Thymus (tissue), 11 donors: ENCODE measurements around the gene RPS8. TPM values are rescaled to one million over a fixed set of nuclear protein-coding genes. Genes with fewer than 3 reads are reported as not detected.

Experiments used
- DNase-seq, 9 donors: peaks; one replicate each; pipeline ENCODE4 v3.0.0-alpha.2; 2013; ENCODE audit warnings: low spot score in 9 of 9, low read depth in 6 of 9, missing footprints in 1 of 9
- H3K27ac ChIP-seq, 2 donors: one replicate each; pipeline ENCODE4 v1.5.1; 2013; ENCODE audit warnings: control low read depth in 1 of 2, low read depth in 1 of 2, low read length in 1 of 2, mild to moderate bottlenecking in 1 of 2, moderate library complexity in 1 of 2
- H3K27me3 ChIP-seq, 2 donors: one replicate each; pipeline ENCODE4 v1.5.1; 2013; ENCODE audit warnings: low read length in 1 of 2; ENCODE audit not compliant: control insufficient read depth in 2 of 2, insufficient read depth in 1 of 2
- H3K36me3 ChIP-seq, 2 donors: one replicate each; pipeline ENCODE4 v1.5.1; 2013; ENCODE audit warnings: low read length in 1 of 2, mild to moderate bottlenecking in 1 of 2, moderate library complexity in 1 of 2; ENCODE audit not compliant: control insufficient read depth in 2 of 2, insufficient read depth in 2 of 2
- H3K4me1 ChIP-seq, 2 donors: one replicate each; pipeline ENCODE4 v1.5.1; 2013; ENCODE audit warnings: low read length in 2 of 2; ENCODE audit not compliant: control insufficient read depth in 2 of 2, insufficient read depth in 2 of 2
- H3K4me3 ChIP-seq, 2 donors: one replicate each; pipeline ENCODE4 v1.5.1; 2013; ENCODE audit warnings: low read length in 2 of 2, control low read depth in 1 of 2, mild to moderate bottlenecking in 1 of 2
- H3K9me3 ChIP-seq, 2 donors: one replicate each; pipeline ENCODE4 v1.5.1; 2013; ENCODE audit warnings: low read length in 1 of 2, mild to moderate bottlenecking in 1 of 2; ENCODE audit not compliant: control insufficient read depth in 2 of 2, insufficient read depth in 1 of 2
- WGBS: extraction: QIAGEN DNeasy Blood & Tissue Kit; methylation state at CpG from one replicate; pipeline ENCODE4 v1.1.7; 2013; 5-methylcytosine and 5-hydroxymethylcytosine counted together
- polyA plus RNA-seq: library from polyadenylated mRNA; stranded (reverse); fragments of 200-250 nt; gene quantifications from one replicate; pipeline ENCODE4 v1.2.3, GENCODE V29; 2013
- total RNA-seq: library from RNA; stranded (reverse); fragments of 120-200 nt; gene quantifications from one replicate; pipeline ENCODE4 v1.2.4, GENCODE V29; 2013
- donor health status: healthy.

RPS8 gene
- total and polyA plus RNA-seq, 2 donors = 3,262 to 3,732 TPM

DNA sequence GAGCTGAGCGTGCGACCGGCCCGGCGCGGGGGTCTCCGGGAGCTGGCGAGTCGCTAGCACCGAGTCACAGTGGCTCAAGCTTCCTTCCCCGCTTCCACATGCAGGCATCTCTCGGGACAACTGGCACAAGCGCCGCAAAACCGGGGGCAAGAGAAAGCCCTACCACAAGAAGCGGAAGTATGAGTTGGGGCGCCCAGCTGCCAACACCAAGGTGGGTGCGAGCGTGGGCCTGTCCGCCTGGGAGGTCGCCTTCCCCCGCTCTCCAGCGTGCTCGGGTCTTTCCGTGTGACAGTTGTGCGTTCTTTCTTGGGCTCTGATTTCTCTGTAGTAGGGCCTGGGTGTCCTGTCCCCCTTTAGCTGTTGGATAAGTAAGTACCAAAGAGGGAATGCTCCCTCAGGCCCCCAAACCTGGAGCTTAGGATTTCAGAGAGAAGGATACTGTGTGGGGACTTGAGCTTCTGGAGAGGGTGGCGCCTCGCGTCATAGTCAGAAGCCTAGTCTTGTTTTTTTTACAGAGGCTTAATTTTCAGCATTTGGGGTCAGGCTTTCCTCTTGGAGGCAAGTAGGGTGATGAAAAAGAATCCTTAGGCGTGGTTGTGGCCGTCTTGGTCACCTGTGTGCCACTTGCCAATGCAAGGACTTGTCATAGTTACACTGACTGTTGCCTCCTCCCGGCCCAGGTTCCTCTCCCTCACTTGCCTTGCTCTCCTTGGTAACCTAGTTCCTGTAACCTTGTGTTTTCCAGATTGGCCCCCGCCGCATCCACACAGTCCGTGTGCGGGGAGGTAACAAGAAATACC lies 790 bp downstream of the RPS8 start:
- peaks cover 33 to 44% of the 10 kb centered on the region in 2 donors for H3K36me3 ChIP-seq
- DNase-seq = no peak

DNA sequence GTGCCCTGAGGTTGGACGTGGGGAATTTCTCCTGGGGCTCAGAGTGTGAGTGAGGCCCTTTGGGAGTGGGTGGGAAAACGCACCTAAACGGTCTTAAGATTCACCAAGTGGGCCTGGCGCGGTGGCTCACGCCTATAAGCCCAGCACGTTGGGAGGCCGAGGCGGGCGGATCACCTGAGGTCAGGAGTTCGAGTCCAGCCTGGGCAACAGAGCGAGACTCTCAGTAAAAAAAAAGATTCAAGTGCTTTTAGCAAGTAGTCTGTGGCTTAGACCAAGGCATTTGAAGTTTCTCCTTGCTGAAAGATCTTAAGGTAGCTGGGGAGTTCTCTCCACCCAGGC lies 1.4 kb downstream of the RPS8 start:
- H3K36me3 ChIP-seq = peaks cover 37 to 48% of the 10 kb centered on the region in 2 donors
- peak overlapping the region; percentile 64 to 91 for H3K27ac ChIP-seq
- H3K27me3 ChIP-seq = no peaks in the 10 kb centered on the region
- H3K9me3 ChIP-seq = no peaks in the 10 kb centered on the region
- DNase-seq = no peak
- 78% methylated on average over 12 of the region's 12 CpGs for WGBS
- H3K4me3 ChIP-seq = peak overlapping the region; percentile 73 to 87
- peaks cover 12 to 30% of the 10 kb centered on the region in 2 donors for H3K4me1 ChIP-seq

More for the DNA sequence above, 790 bp downstream of the RPS8 start:
- Histone ChIP-seq H3K27ac (peak overlapping the region; percentile 91 to 96), H3K27me3 (no peaks in the 10 kb centered on the region), H3K4me1 (peaks cover 12 to 30% of the 10 kb centered on the region in 2 donors), H3K9me3 (no peaks in the 10 kb centered on the region), H3K4me3 (peak overlapping the region; percentile 73 to 87)
- 10% methylated on average over 36 of the region's 36 CpGs for WGBS

DNA sequence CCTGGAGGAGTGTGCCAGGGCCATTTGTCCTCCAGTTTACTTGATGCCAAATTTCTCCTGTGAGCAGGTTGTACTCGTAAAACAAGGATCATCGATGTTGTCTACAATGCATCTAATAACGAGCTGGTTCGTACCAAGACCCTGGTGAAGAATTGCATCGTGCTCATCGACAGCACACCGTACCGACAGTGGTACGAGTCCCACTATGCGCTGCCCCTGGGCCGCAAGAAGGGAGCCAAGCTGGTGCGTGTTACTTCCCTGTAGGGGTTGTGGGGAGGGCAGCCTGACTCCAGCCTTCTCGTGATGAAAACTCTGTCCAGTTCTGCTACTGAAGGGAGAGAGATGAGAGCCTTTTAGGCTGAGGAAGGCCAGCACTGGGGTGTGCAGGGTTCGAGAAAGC lies 2.2 kb downstream of the RPS8 start:
- Histone ChIP-seq H3K9me3 (no peaks in the 10 kb centered on the region), H3K4me3 (no peak overlapping the region), H3K27me3 (no peaks in the 10 kb centered on the region), H3K4me1 (peaks cover 12 to 30% of the 10 kb centered on the region in 2 donors), H3K36me3 (peaks cover 37 to 53% of the 10 kb centered on the region in 2 donors), H3K27ac (no peak overlapping the region)
- WGBS = 96% methylated on average over 14 of the region's 14 CpGs
- no peak for DNase-seq

DNA sequence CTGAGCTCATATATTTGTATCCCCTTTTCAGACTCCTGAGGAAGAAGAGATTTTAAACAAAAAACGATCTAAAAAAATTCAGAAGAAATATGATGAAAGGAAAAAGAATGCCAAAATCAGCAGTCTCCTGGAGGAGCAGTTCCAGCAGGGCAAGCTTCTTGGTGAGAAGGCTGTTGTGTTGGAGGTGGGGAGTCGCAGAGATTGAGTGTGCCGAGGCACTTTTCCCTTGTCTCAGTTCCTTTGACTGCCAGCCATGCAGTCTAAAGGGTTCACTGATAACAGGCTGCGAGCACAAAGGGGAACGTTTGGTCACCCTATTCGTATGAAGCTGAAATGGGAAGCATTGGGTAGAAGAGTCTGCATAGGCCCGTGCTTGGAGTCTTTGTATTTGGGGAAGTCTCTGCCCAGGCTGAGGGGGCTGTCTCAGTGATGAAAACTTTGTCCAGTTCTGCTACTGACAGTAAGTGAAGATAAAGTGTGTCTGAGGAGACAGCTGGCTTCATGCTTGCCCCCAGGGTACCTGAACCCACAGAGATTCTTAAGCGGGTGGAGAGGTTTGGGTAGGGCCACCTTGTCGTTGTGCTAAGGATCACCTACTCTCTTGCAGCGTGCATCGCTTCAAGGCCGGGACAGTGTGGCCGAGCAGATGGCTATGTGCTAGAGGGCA lies 2.8 kb downstream of the RPS8 start:
- peaks cover 12 to 30% of the 10 kb centered on the region in 2 donors for H3K4me1 ChIP-seq

DNA sequence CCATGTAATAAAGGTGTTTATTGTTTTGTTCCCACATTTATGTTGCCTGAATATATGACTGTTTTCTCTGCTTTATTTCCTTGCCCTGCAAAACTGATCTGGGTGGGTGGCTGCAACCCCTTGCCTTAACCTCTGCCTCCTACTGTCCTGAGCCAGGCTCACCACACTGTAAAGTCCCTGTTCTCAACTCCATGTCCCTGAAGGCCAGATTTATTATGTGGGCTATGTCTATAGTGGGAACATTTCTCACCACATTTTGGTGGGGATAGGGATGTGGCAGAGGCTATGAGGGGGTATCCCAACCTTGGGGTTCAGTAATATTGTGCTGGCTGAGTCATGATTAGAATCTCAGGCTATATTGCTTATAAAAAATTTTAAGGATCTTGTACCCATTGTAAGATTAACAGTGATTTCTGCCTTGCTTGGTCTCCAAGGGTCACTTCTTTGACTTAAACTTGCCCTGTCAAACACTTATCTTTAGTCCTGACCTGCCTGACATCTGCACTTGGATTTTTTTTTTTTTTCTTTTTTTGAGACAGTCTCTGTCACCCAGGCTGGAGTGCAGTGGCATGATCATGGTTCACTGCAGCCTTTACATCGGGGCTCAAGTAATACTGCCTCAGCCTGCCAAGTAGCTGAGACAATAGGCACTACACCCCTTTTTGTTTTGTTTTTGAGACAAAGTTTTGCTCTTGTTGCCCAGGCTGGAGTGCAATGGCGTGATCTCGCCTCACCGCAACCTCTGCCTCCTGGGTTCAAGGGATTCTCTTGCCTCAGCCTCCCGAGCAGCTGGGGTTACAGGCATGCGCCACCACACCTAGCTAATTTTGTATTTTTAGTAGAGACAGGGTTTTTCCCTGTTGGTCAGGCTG lies 3.6 kb downstream of the RPS8 start:
- H3K36me3 ChIP-seq = peaks cover 37 to 53% of the 10 kb centered on the region in 2 donors

More for the DNA sequence above, 2.8 kb downstream of the RPS8 start:
- Histone ChIP-seq H3K4me3 (no peak overlapping the region), H3K9me3 (no peaks in the 10 kb centered on the region), H3K27ac (no peak overlapping the region), H3K36me3 (peaks cover 37 to 53% of the 10 kb centered on the region in 2 donors), H3K27me3 (no peaks in the 10 kb centered on the region)
- 90% methylated on average over 13 of the region's 13 CpGs for WGBS
- DNase-seq = no peak

DNA sequence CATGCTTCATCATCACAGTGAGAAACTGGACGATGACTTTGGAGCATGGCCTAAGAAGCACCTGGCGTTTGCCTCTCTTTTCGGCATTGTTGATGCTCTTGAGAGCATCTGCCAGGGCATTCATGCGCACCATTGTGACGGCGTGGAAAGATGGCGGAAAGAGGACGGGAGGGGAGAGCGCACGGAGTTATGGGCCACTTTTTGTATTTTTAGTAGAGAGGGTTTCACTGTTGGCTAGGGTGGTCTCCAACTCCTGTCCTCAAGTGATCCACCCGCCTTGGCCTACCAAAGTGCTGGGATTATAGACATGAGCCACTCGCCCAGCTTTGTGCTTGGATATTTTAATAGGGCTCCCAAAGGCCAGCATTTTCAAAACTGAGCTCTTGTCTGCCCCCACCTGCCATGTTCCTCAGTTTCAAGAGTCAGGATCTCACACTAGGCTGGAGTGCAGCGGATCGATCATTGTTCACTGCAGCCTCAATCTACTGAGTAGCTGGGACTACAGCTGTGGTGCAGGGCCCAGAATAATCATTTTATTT lies 5.3 kb downstream of the RPS8 start:
- peaks cover 37 to 53% of the 10 kb centered on the region in 2 donors for H3K36me3 ChIP-seq
- peaks cover 26 to 42% of the 10 kb centered on the region in 2 donors for H3K4me1 ChIP-seq

More for the DNA sequence above, 3.6 kb downstream of the RPS8 start:
- H3K4me1 ChIP-seq = peaks cover 16 to 34% of the 10 kb centered on the region in 2 donors
- H3K27me3 ChIP-seq = no peaks in the 10 kb centered on the region
- H3K27ac ChIP-seq = no peak overlapping the region
- no peaks in the 10 kb centered on the region for H3K9me3 ChIP-seq
- H3K4me3 ChIP-seq = no peak overlapping the region
- WGBS = 98% methylated on average over 6 of the region's 6 CpGs
- DNase-seq = no peak

DNA sequence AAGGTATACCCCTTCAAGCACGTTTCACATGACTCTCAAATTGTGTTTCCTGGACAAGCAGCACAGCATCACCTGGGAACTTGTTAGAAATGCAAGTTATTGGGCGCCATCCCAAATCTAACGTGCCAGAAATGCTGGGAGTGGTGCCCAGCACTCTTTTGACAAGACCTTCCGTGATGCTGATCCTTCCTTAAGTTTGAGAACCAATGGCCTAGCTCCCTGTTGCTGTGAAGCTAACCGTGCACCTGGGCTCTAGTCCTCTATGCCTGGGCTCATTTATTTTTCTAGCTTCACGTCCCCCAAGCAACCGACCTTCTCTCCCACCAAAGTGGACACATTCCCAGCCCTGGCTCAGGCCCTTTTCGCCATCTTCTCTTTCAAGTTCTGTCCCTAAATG lies 8.4 kb downstream of the RPS8 start:
- H3K27ac ChIP-seq = peak overlapping the region in 1 of 2 donors; percentile 36
- 63% methylated on average over 8 of the region's 8 CpGs for WGBS
- H3K4me3 ChIP-seq = peak overlapping the region; percentile 38 to 63
- peaks cover 18 to 30% of the 10 kb centered on the region in 2 donors for H3K4me1 ChIP-seq
- no peaks in the 10 kb centered on the region for H3K9me3 ChIP-seq
- peaks cover 0 to 3% of the 10 kb centered on the region in 2 donors for H3K27me3 ChIP-seq
- no peak for DNase-seq
- H3K36me3 ChIP-seq = peaks cover 16 to 30% of the 10 kb centered on the region in 2 donors

More for the DNA sequence above, 5.3 kb downstream of the RPS8 start:
- no peak for DNase-seq
- Histone ChIP-seq H3K27me3 (no peaks in the 10 kb centered on the region), H3K4me3 (no peak overlapping the region), H3K9me3 (no peaks in the 10 kb centered on the region), H3K27ac (no peak overlapping the region)
- 98% methylated on average over 14 of the region's 14 CpGs for WGBS

DNA sequence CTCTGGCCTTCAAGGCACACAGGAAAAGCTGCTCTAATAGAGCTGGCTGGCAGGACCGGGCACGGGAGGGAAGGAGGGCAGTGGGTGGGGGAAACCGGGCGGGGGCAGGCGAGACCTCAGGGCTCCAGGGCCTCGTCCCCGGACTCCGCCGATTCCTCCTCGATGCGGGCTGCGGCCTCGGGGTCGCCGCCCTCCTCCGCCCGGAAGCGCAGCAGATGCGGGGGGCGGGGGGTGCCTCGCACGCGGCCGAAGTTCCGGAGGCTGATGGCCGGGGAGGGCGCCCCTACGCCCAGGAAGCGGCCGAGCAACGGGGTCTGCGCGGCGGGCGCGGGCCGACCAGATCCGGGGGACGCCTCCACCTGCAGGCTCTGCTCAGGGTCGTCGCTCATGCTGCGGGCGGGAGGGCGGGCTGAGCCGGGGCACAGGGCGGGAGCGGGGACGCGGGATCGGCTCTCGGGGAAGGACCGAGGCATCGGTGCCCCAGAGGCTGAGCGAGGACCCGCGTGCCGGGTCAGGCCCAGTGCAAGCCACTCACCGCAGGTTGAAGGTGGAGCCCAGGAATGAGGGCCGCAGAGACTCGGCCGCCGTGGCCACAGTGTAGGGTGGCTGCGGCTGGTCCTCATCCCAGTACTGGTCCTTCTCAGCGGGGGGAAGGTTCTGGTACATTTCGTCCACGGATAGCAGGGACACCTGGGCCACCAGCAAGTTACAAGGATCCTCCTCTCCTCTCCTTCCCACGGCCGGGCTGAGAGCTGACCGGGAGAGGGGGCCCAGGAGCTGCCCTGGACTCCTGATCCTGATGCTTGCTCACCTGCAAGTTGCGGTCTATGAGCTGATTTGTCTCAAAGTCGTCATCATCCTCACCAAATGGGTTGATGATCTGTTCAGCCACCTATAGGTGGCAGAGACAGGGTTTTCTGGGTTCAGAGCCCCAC lies 9.0 kb downstream of the RPS8 start:
- Histone ChIP-seq H3K27ac (peak overlapping the region in 1 of 2 donors; percentile 44), H3K4me1 (peaks cover 18 to 30% of the 10 kb centered on the region in 2 donors), H3K9me3 (no peaks in the 10 kb centered on the region), H3K27me3 (peaks cover 0 to 3% of the 10 kb centered on the region in 2 donors), H3K4me3 (peak overlapping the region; percentile 38 to 63), H3K36me3 (peaks cover 11 to 24% of the 10 kb centered on the region in 2 donors)
- 15% methylated on average over 71 of the region's 71 CpGs for WGBS
- DNase-seq = peak in 1 of 9 donors; percentile 35
